Inferior parietal cortex (tissue), 1 donor: ENCODE measurements around the gene FEM1A.
A peak's percentile ranks its signal among the peaks of the same experiment; 100 is the strongest.
"Not testable (repeated sequence)": the region's sequence is repeated elsewhere in the genome, so short reads cannot be mapped to it uniquely, and the experiment has no call there.

Experiments used
- DNase-seq: peaks from one replicate; pipeline ENCODE4 v3.0.0-alpha.2; 2016; ENCODE audit errors: extremely low spot score

Gene FEM1A

GRCh38 chr19:4791183-4792018, at the start of gene FEM1A:
FEM1A (plus strand) TSS chr19:4791734; CDS start chr19:4791855, 121 bp downstream.
- peak; percentile 100 for DNase-seq

DNA sequence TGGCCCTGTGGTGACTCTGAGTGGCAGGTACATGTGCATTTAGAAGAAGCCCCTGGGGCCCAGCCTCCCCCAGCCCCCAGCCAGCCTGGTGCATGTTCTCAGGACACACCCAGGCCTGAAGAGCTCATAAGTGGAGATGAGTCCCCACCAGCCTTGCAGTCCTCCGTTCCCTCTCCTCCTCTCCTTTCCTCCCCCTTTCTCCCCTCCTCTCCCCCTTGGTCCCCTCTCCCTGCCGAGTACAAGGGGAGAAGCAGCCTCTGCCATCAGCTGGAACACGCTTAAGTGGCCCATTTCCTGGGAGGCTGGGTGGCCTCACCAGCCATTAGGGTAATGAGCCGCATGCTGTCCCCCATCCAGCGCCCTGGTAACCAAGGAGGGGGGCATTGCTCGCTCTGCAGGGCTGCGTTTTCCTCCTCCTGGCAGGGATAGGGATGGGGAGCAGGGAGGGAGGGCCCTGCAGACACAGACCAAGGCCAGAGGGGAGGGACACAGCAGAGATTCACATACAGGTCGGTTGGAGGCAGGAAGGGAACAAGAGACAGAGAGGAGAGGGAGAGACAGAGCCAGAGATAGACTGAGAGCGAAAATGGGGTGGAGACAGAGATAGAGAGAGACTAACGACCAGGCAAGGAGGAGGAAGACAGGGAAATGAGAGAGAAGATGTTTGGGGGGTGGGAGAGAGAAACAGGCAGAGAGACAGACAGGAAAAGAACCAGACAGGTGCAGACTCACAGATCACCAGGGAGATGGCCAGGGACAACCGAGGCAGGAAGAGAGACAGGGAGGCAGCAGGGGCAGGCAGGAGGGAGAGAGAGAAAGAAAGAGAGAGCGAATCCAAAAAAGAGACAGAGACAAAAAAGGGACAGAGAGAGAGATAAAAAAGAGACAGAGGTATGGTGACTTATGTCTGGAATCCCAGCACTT, 48.5 kb upstream of the FEM1A start:
- no peak for DNase-seq

DNA sequence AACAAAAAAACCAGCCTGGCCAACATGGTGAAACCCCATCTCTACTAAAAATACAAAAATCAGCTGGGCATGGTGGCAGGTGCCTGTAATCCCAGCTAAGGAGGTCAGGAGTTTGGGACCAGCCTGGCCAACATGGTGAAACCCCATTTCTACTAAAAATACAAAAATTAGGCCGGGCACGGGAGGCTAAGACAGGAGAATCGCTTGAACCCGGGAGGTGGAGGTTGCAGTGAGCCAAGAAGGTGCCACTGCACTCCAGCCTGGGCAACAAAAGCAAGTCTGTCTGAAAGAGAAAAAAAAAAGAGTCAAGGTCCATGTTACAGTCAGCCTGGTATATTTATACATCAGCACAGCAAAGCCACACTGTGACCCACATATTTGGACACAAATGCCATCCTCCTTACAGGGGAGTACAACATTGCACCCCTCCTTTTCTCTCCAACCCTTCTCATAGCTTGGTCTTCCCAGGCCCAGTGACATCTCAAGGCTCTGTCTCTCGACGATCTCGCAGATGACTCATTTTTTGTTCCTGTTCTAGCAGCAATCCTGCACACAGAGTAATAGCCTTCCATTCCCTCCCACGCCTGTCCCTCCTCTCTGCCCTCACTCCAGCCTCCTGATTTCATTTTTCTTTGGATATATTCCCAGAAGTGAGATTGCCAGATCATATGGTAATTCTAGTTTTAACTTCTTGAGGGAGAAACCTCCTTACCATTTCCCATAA, 46.9 kb upstream of the FEM1A start:
- DNase-seq: peak; percentile 69

DNA sequence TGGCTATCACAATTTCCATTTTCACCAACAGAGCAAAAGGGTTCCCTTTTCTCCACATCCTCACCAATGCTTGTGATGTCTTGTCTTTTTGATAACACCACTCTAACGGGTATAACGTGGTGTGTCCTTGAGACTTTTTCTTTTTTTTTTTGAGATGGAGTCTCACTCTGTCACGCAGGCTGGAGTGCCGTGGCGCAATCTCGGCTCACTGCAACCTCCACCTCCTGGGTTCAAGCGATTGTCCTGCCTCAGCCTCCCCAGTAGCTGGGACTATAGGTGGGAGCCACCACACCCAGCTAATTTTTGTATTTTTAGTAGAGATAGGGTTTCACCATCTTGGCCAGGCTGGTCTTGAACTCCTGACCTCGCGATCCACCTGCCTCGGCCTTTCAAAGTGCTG, 46.4 kb upstream of the FEM1A start:
- DNase-seq: not testable (repeated sequence)

DNA sequence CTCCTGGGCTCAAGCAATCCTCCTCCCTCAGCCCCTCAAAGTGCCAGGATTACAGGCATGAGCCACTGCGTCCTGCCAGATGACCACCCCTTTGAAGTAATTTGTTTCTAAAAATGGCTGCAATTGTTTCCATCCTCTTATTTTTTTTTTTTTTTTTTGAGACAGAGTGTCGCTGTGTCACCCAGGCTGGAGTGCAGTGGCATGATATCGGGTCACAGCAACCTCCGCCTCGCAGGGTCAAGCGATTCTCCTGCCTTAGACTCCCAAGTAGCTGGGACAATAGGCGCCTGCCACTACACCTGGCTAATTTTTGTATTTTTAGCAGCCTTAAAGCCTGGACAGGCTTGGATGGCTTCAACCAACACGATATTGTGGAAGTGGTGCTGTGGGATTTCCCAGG, 45.5 kb upstream of the FEM1A start:
- no peak for DNase-seq

- DNase-seq: no peak
Observed at GRCh38 chr19:4748185-4748584, 43.3 kb upstream of the FEM1A start.

DNA sequence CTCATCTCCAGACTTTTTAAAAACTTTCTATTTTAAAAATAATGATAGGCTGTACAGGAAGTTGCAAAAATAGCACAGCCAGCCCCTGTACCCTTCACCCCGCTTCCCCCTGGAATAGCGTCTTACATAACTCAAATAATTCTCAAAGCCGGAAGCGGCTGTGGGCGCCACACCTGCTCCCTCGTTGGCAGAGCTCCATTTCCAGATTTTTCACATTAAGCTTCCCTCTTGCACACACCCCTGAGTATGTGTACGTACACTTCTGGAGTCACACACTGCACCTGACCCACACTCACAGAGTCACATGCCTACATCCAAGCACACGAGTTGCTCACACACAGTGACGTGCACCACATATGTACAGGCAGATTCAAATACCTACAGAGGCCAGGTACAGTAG, 42.9 kb upstream of the FEM1A start:
- DNase-seq: peak; percentile 22

- DNase-seq: peak; percentile 17
Observed at GRCh38 chr19:4749870-4750590, 41.5 kb upstream of the FEM1A start.

DNA sequence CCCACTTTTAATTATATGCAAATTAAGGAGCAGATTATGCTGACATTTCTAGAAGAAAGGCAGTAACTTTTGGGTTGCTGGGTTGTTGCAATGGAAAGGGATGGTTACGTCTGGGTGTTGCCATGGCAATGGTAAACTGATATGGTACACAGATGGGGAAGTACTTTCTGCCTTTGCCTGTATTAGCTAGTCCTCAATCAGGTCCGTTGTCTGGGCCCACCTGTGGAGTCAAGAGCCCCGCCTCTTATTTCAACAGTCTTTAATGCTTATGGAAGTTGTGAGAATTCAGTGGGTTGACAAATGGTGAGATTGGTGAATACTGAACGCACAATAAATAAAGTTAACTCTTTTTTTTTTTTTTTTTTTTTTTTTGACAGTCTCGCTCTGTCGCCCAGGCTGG, 37.3 kb upstream of the FEM1A start:
- DNase-seq: no peak

DNA sequence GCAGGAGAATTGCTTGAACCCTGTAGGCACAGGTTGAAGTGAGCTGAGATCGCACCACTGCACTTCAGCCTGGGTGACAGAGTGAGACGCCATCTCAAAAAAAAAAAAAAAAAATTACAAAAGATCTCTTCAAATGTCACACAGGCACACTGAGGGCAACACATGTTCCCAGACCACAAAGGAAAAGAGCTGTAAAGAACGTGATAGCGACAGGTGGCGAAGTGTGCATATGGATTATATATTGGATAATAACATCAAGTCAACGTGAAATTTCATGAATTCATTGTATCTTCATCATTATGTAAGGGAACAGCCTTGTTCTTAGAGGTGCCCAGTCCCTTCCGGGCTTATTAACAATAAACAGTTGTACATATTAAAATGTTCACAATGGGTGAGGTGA, 36.1 kb upstream of the FEM1A start:
- no peak for DNase-seq

DNA sequence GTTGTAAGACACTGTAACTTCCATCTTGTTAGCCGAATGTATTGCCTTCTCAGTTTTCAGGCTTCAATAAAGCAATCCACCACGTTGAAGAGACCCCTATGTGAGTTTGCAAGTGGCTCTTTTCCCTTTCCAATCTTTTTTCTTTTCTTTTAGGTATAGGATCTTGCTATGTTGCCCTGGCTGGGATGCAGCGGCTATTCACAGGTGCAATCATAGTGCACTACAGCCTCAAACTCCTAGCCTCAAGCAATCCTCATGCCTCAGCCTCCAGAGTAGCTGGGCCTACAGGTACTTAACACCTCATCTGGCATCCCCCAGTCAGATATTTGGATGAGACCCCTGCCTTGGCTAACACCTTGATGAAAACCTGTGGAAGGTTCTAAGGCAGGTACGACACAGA, 33.5 kb upstream of the FEM1A start:
- DNase-seq: no peak

DNA sequence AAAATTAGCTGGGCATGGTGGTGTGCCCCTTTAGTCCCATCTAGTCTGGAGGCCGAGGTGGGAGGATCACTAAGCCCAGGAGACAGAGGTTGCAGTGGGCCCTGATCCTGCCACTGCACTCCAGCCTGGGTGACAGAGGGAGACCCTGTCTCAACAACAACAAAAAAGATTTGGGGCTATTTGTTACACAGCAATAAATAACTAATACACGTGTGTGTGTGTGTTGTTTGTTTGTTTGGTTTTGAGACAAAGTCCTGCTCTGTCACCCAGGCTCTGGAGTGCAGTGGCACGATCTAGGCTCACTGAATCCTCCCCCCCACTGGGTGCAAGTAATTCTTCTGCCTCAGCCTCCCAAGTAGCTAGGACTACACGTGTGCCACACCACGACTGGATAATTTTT, 32.9 kb upstream of the FEM1A start:
- no peak for DNase-seq

DNA sequence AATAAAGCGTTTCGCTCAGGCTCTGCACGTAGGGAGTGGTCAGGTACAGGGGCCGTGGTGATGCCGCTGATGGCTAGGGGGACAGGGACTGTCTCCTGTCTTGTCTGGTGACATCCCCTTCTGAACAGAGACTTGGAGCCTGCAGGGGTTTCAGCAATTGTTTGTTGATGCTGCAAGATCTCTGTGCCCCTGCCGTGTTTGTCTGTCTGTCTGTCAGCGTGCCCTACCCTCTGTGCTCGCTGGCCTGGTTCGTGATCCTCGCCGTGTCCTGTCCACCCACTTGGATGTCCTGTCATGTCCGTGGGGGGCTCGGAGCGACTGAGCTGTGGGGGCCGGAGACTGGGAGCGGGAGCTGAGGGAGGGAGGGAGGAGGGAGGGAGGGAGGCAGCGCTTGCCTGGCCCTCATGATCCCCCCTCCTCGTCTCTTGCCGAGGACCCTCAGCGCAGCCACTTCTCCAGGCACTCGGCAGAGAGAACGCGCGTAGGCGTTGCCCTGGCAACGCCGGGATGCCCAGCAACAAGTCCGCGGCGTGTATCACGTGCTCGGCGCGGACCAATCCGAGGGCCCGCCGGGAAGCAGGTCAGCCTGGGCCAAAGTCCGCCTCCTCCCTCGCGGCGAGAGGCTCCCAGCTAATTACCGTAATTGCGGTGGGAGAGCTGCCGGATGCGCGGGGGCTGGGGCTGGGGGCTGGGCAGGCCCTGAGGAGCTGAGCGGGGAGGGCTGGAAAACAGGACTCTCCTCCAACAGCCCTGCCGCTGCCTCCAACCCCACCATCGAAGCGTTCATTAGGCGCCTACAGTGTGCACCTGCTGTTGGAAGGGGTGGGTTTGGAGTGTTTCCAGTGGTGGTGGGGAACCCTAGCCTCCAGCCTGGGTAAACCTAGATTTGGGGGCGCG, 31.9 kb upstream of the FEM1A start:
- DNase-seq: peak; percentile 87

GRCh38 chr19:4760285-4760650, 31.3 kb upstream of the FEM1A start:
- DNase-seq: no peak

DNA sequence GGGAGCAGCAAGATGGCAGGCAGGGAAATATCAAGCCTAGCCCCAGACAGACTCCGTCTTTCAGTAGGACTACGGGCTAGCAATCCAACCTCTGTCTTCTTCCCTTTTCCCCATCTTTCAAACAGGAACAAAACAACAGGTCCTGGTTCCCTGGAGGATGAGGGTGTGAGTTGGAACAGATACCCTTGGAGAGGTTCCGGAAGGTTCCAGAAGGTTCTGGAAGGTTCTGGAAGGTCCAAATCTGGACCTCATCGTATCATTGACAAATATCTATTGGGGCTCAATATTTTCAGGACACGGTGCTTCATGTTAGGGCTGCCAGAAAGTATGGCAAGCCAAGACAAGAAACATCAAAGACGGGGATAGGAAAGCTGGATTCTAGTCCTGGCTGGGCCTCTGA, 28.5 kb upstream of the FEM1A start:
- no peak for DNase-seq

GRCh38 chr19:4764393-4764660, 27.2 kb upstream of the FEM1A start:
- no peak for DNase-seq

DNA sequence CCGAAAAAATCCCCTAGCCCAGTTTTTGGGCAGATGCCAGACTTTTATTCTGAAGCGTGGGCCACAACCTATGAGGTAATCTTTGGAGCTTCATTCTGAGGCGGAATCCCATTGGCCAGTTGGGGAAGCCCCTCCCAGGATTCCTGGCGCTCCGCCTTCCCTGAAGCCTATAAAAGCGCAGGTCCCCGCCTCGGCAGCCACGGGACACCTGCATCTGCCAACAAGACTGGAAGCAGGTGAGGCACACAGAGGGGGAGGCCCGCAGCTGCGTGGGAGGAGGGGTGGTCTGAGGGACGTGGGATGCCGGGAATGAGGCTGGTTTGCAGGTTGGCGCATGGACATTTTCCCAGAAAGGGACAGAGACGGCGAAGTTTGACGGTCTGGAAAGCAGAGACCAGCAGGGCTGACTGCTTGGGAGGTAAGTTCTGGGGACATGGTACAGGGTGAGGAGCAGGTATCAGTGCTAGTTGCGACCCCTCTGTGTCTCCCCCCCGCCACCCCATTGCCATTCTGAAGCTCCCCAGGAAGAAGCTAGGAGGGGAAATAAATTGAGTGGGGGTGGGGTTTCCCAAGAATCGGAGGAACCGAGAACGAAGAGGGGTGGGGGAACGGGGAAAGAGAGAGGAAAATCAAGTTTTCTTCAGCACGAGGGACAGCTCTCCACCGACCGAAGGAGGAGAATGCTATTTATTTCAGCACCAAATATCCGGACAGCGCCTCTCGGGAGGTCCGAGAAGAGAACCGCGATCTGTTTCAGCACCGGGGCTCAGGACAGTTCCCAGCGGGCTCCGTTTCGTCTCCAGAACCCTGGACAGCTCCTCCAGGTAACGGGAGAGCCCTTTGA, 22.4 kb upstream of the FEM1A start:
- DNase-seq: peak; percentile 76

DNA sequence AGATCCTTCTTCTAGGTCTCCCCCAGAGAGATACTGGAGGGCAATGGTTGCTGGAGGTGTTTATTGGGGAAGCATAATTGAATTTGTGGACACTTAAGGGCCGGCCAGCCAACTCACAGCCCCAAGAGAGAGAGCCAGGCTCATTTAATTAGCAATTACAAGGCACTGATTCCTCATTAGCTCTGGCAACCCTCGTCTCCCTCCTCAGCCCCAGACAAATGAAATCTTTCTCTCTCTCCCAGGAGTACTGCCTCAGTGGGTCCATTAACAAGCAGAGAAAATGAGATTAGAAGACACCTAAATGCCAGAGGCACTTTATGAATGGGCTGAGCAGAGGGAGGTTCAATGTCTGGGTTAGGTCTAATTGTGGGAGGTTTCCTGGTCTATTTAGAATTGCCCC, 19.0 kb upstream of the FEM1A start:
- no peak for DNase-seq

GRCh38 chr19:4773047-4773640, 18.4 kb upstream of the FEM1A start:
- DNase-seq: no peak
